OCI-LY1 (cell line): Measurements from ENCODE around the gene HAPLN3.
"Not testable (repeated sequence)": the region's sequence is repeated elsewhere in the genome, so short reads cannot be mapped to it uniquely, and the experiment has no call there.

Experiments
- EZH2 ChIP-seq: fragments of 200-600 bp; sonication (generic), shearing (Covaris generic); IDR thresholded peaks from 2 replicates; pipeline ENCODE4 v1.8.0; 2017; ENCODE audit warnings: borderline replicate concordance, mixed run types, mild to moderate bottlenecking, antibody characterized with exemption, low read length, moderate library complexity, mixed read lengths
- TF ChIP-seq, protein P1 (sequence below): fragments of 200-600 bp; sonication (generic), shearing (Covaris generic); IDR thresholded peaks from 2 replicates; pipeline ENCODE4 v1.5.1; 2017; ENCODE audit warnings: mild to moderate bottlenecking, antibody characterized with exemption, low read length, moderate library complexity, mixed read lengths

DNA sequence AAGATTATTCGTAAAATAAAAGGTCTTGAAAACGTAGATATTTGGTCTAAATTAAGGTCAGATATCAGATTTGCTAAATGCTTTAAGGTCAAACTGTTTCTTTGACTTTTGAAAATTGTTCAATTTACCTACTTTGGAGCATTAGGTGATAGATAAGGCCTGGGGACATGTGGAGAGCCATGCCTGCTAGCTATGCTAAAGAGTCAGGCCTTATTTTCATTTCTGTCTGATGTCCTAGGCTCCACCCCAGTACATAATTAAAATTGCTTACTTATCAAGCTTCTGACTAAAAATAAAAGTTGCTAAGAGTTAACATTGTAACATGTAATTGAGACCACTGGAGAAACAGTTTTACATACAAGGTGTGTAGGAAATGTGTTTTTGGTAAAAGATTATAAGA is 30.3 kb upstream of the HAPLN3 start:
- TF ChIP-seq, protein P1, sequence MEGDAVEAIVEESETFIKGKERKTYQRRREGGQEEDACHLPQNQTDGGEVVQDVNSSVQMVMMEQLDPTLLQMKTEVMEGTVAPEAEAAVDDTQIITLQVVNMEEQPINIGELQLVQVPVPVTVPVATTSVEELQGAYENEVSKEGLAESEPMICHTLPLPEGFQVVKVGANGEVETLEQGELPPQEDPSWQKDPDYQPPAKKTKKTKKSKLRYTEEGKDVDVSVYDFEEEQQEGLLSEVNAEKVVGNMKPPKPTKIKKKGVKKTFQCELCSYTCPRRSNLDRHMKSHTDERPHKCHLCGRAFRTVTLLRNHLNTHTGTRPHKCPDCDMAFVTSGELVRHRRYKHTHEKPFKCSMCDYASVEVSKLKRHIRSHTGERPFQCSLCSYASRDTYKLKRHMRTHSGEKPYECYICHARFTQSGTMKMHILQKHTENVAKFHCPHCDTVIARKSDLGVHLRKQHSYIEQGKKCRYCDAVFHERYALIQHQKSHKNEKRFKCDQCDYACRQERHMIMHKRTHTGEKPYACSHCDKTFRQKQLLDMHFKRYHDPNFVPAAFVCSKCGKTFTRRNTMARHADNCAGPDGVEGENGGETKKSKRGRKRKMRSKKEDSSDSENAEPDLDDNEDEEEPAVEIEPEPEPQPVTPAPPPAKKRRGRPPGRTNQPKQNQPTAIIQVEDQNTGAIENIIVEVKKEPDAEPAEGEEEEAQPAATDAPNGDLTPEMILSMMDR: not testable (repeated sequence)
- not testable (repeated sequence) for TF ChIP-seq EZH2
